Endothelial cell of umbilical vein (primary cell): ENCODE measurements around the gene LGALS4. TPM values are rescaled to one million over a fixed set of nuclear protein-coding genes. Genes with fewer than 3 reads are reported as not detected.

Experiments
- BruUV-seq: library from RNA; stranded (reverse); fragments of 400-500 nt; replicated peaks from 2 replicates; lab custom pipeline; 2021; lab: Mats Ljungman, UMichigan
- CTCF ChIA-PET: fragments of 300-600, 350-600 bp; sonication (Branson Sonifier 250); formaldehyde crosslinking; loops from one replicate; lab custom pipeline; 2021; ENCODE audit warnings: antibody characterized with exemption, inconsistent platforms; lab: Charles Lee
- POLR2A ChIA-PET: fragments of 300-600, 350-600 bp; sonication (Branson Sonifier 250); formaldehyde crosslinking; loops from one replicate; lab custom pipeline; 2021; ENCODE audit warnings: antibody characterized with exemption, inconsistent platforms; lab: Charles Lee
- DNase-seq: peaks from one replicate; pipeline ENCODE4 v3.0.0-alpha.2; 2011; ENCODE audit warnings: low read depth, low spot score
- FAIRE-seq: peaks from 2 replicates; lab custom pipeline; 2011; peaks lifted over from hg19 to GRCh38; lab: Jason Lieb, UNC
- H2AFZ ChIP-seq: 2 replicates; pipeline ENCODE4 v1.6.0; 2012; ENCODE audit warnings: low read depth, low read length, control low read depth, inconsistent platforms
- H3K27ac ChIP-seq: 2 replicates; pipeline ENCODE4 v1.5.1; 2011; ENCODE audit warnings: low read depth, mild to moderate bottlenecking, control low read depth, low read length, moderate library complexity; ENCODE audit not compliant: insufficient read depth
- H3K27me3 ChIP-seq, 2 experiments: 2 replicates each; pipeline versions ENCODE4 v1.6.0 to v1.6.1; 2011; ENCODE audit warnings: low read length in 2 of 2, mixed read lengths in 1 of 2; ENCODE audit not compliant: control insufficient read depth in 2 of 2, insufficient read depth in 2 of 2
- H3K36me3 ChIP-seq, 2 experiments: 2 replicates in 1 of 2; 3 replicates in 1 of 2; pipeline ENCODE4 v1.5.1; 2011; ENCODE audit warnings: low read length in 2 of 2, mild to moderate bottlenecking in 1 of 2, moderate library complexity in 1 of 2; ENCODE audit not compliant: control insufficient read depth in 2 of 2, insufficient read depth in 2 of 2; ENCODE audit errors: extremely low read depth in 1 of 2
- H3K4me1 ChIP-seq: 3 replicates; pipeline ENCODE4 v1.5.1; 2011; ENCODE audit warnings: mild to moderate bottlenecking, low read length; ENCODE audit not compliant: control insufficient read depth, insufficient read depth; ENCODE audit errors: extremely low read depth
- H3K4me2 ChIP-seq: 2 replicates; pipeline ENCODE4 v1.6.1; 2011; ENCODE audit warnings: low read length, control low read depth, mixed read lengths; ENCODE audit not compliant: insufficient read depth
- H3K4me3 ChIP-seq, 3 experiments: fragments of 200-600 bp in 1 of 3; sonication (generic), shearing (Covaris generic) in 1 of 3; replicated peaks in 1 of 3; 2 replicates each; pipeline ENCODE4 v1.5.1; 2011 to 2016; ENCODE audit warnings: control low read depth in 3 of 3, low read length in 3 of 3, mild to moderate bottlenecking in 2 of 3, inconsistent platforms in 1 of 3, low read depth in 1 of 3, moderate library complexity in 1 of 3; ENCODE audit not compliant: insufficient read depth in 1 of 3
- H3K79me2 ChIP-seq: 2 replicates; pipeline ENCODE4 v1.6.0; 2012; ENCODE audit warnings: low read length, inconsistent platforms; ENCODE audit not compliant: control insufficient read depth, insufficient read depth
- H3K9ac ChIP-seq: replicated peaks from 2 replicates; pipeline ENCODE3; 2011; ENCODE audit warnings: low read length, control low read depth; ENCODE audit not compliant: insufficient read depth; ENCODE audit errors: extremely low read depth
- H3K9me1 ChIP-seq: replicated peaks from 3 replicates; pipeline ENCODE4 v1.6.0; 2011; ENCODE audit warnings: mild to moderate bottlenecking, low read length; ENCODE audit not compliant: control insufficient read depth, insufficient read depth; ENCODE audit errors: extremely low read depth
- H3K9me3 ChIP-seq: replicated peaks from 2 replicates; pipeline ENCODE4 v1.5.1; 2012; ENCODE audit warnings: low read length, inconsistent platforms; ENCODE audit not compliant: control insufficient read depth, insufficient read depth
- H4K20me1 ChIP-seq: replicated peaks from 2 replicates; pipeline ENCODE3; 2011; ENCODE audit warnings: mild to moderate bottlenecking, low read length; ENCODE audit not compliant: control insufficient read depth, insufficient read depth; ENCODE audit errors: extremely low read depth
- EZH2 ChIP-seq: IDR thresholded peaks from 2 replicates; pipeline ENCODE4 v1.6.1; 2012; ENCODE audit warnings: borderline replicate concordance, low read depth, mild to moderate bottlenecking, moderate library complexity, low read length, inconsistent platforms; ENCODE audit not compliant: severe bottlenecking
- FOS ChIP-seq: IDR thresholded peaks from 2 replicates; pipeline ENCODE4 v1.6.1; 2011; ENCODE audit warnings: mild to moderate bottlenecking, low read length, moderate library complexity, borderline replicate concordance; ENCODE audit not compliant: insufficient read depth
- GATA2 ChIP-seq: IDR thresholded peaks from 2 replicates; pipeline ENCODE4 v1.7.0; 2011; ENCODE audit warnings: low read depth, mild to moderate bottlenecking, moderate library complexity, mixed read lengths, low read length; ENCODE audit not compliant: insufficient read length, insufficient read depth
- JUN ChIP-seq: IDR thresholded peaks from 2 replicates; pipeline ENCODE4 v1.6.1; 2011; ENCODE audit warnings: borderline replicate concordance, low read depth; ENCODE audit not compliant: insufficient read length, insufficient read depth
- MYC ChIP-seq: IDR thresholded peaks from one replicate; pipeline ENCODE4 v1.6.1; 2011; ENCODE audit warnings: mild to moderate bottlenecking, low read depth, low read length
- POLR2A ChIP-seq: IDR thresholded peaks from 2 replicates; pipeline ENCODE4 v1.6.1; 2012; ENCODE audit warnings: low read depth, mild to moderate bottlenecking, control low read depth, low read length
- POLR2AphosphoS5 ChIP-seq: IDR thresholded peaks from 2 replicates; pipeline ENCODE4 v1.6.1; 2012; ENCODE audit warnings: low read depth, mild to moderate bottlenecking, control low read depth, low read length, moderate library complexity; ENCODE audit not compliant: insufficient read depth
- dilution Hi-C: fragments of 300-500 bp; cut with MboI; formaldehyde crosslinking; loops from one replicate; pipeline ENCODE4 v1.15.0; 2019; ENCODE audit warnings: low sequenced_read_pairs; ENCODE audit not compliant: extremely low pct_ligation_motif_present
- intact Hi-C: fragments of 100-400 bp; cut with micrococcal nuclease; formaldehyde crosslinking; loops from one replicate; pipeline ENCODE4 v1.10.0; 2022
- polyA plus RNA-seq, 4 experiments: library from polyadenylated mRNA; depleted of rRNA in 3 of 4; stranded (reverse) in 3 of 4; unstranded in 1 of 4; fragments of >200 nt; gene quantifications; 2 replicates each; pipeline versions ENCODE4 v1.2.1 to v1.2.3, GENCODE V29; 2011 to 2012; ENCODE audit warnings: missing spikeins in 1 of 4
- total RNA-seq: library from RNA; stranded (reverse); gene quantifications from 2 replicates; pipeline ENCODE4 v1.2.3, GENCODE V29; 2021
- TF ChIP-seq, protein P1 (sequence below): IDR thresholded peaks from 2 replicates; pipeline ENCODE4 v1.6.1; 2011; ENCODE audit not compliant: insufficient read depth, insufficient read length
- TF ChIP-seq, protein P2 (sequence below), 2 donors: IDR thresholded peaks; 1 replicate in 1 of 2; 2 replicates in 1 of 2; pipeline ENCODE4 v1.5.1; 2011; ENCODE audit warnings: low read length in 2 of 2, mild to moderate bottlenecking in 2 of 2, moderate library complexity in 2 of 2, control low read depth in 1 of 2, inconsistent platforms in 1 of 2, low read depth in 1 of 2; ENCODE audit not compliant: insufficient read depth in 1 of 2; ENCODE audit errors: extremely low read depth in 1 of 2

LGALS4 gene
- total and polyA plus RNA-seq, 2 donors (not counting 3 experiments of a cell fraction or from before 2014, with no cell fraction given) = 0.19 TPM; not detected in 1

DNA sequence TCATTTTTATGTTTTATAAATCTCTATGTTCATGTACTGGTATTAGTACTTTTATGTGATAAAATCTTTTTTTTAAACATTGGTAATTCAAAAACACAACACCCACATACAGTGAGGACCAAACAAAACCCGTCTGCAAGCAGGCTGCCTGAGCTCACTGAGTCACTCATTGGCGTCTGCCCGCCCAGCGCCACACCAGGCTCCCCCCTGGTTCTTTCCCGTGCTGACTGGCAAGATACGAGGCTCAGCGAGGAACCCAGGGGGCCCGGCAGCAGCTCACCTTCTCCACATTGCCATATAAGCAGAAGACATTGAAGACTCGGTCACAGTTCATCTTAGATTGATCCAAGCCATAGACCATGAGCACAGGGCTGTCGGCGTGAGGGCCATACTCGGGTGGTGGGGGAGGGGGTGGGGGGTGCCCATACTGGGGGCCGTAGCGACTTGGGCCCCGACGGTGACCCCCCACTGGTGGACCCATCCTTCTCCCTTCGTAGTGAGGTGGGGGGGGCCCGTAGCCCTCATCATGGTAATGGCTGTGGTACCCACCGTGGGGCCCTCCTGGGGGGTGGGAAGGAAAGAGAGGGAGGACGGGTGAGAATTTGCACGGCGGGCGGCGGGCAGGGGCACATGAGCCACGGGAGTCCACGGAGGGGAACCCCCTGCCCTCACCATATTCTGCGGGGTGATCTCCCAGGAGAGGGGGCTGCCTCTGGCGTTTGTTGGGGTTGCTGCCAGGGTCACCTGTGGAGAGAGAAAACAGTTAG lies 27.3 kb upstream of the LGALS4 start:
- no peaks in the 10 kb centered on the region for H4K20me1 ChIP-seq
- no TSS peak for BruUV-seq
- no peak overlapping the region for H3K27ac ChIP-seq
- H3K27me3 ChIP-seq = no peaks in the 10 kb centered on the region
- ChIA-PET POLR2A (interaction anchor here (1.2 kb wide), 1 partner anchor 8 kb away, joined by 3 read pairs; the partner anchor contains the start of gene ECH1), CTCF (interaction anchor here (0.8 to 1.5 kb wide), 2 partner anchors 29 to 70 kb away, joined by 3 read pairs; no protein-coding TSS in a partner anchor)
- H3K9ac ChIP-seq = no peak overlapping the region
- H3K9me3 ChIP-seq = no peaks in the 10 kb centered on the region
- no peaks in the 10 kb centered on the region for H3K4me1 ChIP-seq
- FAIRE-seq = no peak
- H3K36me3 ChIP-seq = peaks cover 59 to 81% of the 10 kb centered on the region in 2 experiments
- dilution Hi-C loops = no loop called here
- no peaks in the 10 kb centered on the region for H3K9me1 ChIP-seq
- H3K4me2 ChIP-seq = no peak overlapping the region
- H3K4me3 ChIP-seq = no peak overlapping the region
- no peak overlapping the region for H2AFZ ChIP-seq
- H3K79me2 ChIP-seq = peaks cover 37% of the 10 kb centered on the region
- TF ChIP-seq POLR2A (no peak), POLR2AphosphoS5 (no peak), FOS (no peak), MYC (no peak), EZH2 (no peak), GATA2 (no peak), JUN (no peak)
- TF ChIP-seq, protein P1, sequence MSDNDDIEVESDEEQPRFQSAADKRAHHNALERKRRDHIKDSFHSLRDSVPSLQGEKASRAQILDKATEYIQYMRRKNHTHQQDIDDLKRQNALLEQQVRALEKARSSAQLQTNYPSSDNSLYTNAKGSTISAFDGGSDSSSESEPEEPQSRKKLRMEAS = no peak
- TF ChIP-seq, protein P2, sequence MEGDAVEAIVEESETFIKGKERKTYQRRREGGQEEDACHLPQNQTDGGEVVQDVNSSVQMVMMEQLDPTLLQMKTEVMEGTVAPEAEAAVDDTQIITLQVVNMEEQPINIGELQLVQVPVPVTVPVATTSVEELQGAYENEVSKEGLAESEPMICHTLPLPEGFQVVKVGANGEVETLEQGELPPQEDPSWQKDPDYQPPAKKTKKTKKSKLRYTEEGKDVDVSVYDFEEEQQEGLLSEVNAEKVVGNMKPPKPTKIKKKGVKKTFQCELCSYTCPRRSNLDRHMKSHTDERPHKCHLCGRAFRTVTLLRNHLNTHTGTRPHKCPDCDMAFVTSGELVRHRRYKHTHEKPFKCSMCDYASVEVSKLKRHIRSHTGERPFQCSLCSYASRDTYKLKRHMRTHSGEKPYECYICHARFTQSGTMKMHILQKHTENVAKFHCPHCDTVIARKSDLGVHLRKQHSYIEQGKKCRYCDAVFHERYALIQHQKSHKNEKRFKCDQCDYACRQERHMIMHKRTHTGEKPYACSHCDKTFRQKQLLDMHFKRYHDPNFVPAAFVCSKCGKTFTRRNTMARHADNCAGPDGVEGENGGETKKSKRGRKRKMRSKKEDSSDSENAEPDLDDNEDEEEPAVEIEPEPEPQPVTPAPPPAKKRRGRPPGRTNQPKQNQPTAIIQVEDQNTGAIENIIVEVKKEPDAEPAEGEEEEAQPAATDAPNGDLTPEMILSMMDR (IDR thresholded peaks at IDR 0.05; ENCODE audit: extremely low read depth in 1 of 2, insufficient read depth in 1 of 2, low read depth in 1 of 2, low read length in 2 of 2) = no peak
- intact Hi-C loops = no loop called here
- no peak for DNase-seq
